LNCaP clone FGC (cell line): ENCODE measurements around the gene PPP2R1B.

Experiments
- DNase-seq: peaks from one replicate; pipeline ENCODE4 v3.0.0-alpha.2; 2011; ENCODE audit warnings: low read depth
- H3K4me3 ChIP-seq: 2 replicates; pipeline ENCODE4 v1.5.1; 2011; ENCODE audit warnings: mild to moderate bottlenecking, low read depth, low read length, control low read depth
- TF ChIP-seq, protein P1 (sequence below): IDR thresholded peaks from 2 replicates; pipeline ENCODE4 v1.5.1; 2012; ENCODE audit warnings: mild to moderate bottlenecking; ENCODE audit not compliant: control insufficient read depth, insufficient read depth; ENCODE audit errors: extremely low read depth

Gene PPP2R1B

DNA sequence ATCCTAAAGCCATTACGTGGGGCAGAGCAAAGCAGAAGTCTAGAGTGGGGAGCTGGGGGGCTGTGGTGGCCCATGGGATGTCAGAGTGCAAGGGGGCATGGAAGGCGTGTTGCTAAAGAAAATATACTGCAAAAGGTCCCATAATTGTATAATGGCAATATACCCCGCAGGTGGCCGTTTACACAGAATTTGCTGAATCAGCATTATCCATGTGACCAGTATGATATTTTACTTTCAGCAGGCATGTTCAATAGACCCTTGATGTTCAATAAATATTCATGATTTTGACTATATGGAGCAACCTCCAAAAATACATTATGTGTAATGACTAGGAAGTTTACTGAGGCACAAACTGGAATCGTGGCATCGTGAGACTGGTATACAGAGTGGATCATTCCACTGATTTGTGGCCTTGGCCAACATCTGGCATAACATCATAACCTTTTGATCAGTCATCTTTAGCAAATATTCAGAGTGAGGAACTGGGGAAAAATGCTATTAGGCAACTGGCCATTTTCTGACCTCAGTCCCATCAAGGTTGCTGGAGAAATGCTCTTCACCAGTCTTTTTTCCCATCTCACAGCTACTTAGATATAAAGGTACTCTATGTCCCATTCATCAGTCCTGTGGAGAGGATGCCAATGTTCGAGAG is 29.3 kb upstream of the PPP2R1B start:
- no peak overlapping the region for H3K4me3 ChIP-seq
- TF ChIP-seq, protein P1, sequence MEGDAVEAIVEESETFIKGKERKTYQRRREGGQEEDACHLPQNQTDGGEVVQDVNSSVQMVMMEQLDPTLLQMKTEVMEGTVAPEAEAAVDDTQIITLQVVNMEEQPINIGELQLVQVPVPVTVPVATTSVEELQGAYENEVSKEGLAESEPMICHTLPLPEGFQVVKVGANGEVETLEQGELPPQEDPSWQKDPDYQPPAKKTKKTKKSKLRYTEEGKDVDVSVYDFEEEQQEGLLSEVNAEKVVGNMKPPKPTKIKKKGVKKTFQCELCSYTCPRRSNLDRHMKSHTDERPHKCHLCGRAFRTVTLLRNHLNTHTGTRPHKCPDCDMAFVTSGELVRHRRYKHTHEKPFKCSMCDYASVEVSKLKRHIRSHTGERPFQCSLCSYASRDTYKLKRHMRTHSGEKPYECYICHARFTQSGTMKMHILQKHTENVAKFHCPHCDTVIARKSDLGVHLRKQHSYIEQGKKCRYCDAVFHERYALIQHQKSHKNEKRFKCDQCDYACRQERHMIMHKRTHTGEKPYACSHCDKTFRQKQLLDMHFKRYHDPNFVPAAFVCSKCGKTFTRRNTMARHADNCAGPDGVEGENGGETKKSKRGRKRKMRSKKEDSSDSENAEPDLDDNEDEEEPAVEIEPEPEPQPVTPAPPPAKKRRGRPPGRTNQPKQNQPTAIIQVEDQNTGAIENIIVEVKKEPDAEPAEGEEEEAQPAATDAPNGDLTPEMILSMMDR, result no peak
- no peak for DNase-seq

GRCh38 chr11:111793863-111794262 is 27.7 kb upstream of the PPP2R1B start:
- TF ChIP-seq, protein P1, result no peak
- no peak for DNase-seq
- H3K4me3 ChIP-seq, result no peak overlapping the region

GRCh38 chr11:111792955-111793500 is 26.8 kb upstream of the PPP2R1B start:
- TF ChIP-seq, protein P1, result no peak
- no peak for DNase-seq
- no peak overlapping the region for H3K4me3 ChIP-seq

- no peak overlapping the region for H3K4me3 ChIP-seq
- DNase-seq, result no peak
- TF ChIP-seq, protein P1, result no peak
These were observed 26.1 kb upstream of the PPP2R1B start for GRCh38 chr11:111792314-111792713.

DNA sequence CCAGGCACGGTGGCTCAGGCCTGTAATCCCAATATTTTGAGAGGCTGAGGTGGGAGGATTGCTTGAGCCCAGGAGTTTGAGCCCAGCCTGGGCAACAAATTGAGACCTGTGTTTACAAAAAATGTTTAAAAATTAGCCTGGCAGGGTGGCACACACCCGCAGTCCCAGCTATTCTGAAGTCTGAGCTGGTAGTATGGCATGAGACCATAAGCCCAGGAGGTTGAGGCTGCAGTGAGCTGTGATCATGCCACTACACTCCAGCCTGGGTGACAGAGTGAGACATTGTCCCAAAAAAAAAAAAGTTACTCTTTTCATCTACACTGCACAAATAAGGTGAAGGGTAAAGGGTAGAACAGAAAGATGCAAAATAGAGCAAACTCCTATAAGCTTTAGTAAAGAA is 22.3 kb upstream of the PPP2R1B start:
- no peak for DNase-seq
- TF ChIP-seq, protein P1, result no peak
- H3K4me3 ChIP-seq, result no peak overlapping the region

GRCh38 chr11:111788051-111788450 is 21.9 kb upstream of the PPP2R1B start:
- TF ChIP-seq, protein P1, result no peak
- peak; percentile 78 for DNase-seq
- no peak overlapping the region for H3K4me3 ChIP-seq
